IPS-18c (cell line): ENCODE measurements around the gene TMPRSS12.

Experiments used
- H3K4me3 ChIP-seq: 2 replicates; pipeline ENCODE4 v1.7.0; 2013; ENCODE audit warnings: low read depth, mild to moderate bottlenecking, low read length, moderate library complexity; ENCODE audit not compliant: insufficient read depth
- H3K9me3 ChIP-seq: one replicate; pipeline ENCODE4 v1.6.1; 2013; ENCODE audit warnings: mild to moderate bottlenecking, low read length, moderate library complexity; ENCODE audit not compliant: control insufficient read depth, insufficient read depth

The TMPRSS12 gene

DNA sequence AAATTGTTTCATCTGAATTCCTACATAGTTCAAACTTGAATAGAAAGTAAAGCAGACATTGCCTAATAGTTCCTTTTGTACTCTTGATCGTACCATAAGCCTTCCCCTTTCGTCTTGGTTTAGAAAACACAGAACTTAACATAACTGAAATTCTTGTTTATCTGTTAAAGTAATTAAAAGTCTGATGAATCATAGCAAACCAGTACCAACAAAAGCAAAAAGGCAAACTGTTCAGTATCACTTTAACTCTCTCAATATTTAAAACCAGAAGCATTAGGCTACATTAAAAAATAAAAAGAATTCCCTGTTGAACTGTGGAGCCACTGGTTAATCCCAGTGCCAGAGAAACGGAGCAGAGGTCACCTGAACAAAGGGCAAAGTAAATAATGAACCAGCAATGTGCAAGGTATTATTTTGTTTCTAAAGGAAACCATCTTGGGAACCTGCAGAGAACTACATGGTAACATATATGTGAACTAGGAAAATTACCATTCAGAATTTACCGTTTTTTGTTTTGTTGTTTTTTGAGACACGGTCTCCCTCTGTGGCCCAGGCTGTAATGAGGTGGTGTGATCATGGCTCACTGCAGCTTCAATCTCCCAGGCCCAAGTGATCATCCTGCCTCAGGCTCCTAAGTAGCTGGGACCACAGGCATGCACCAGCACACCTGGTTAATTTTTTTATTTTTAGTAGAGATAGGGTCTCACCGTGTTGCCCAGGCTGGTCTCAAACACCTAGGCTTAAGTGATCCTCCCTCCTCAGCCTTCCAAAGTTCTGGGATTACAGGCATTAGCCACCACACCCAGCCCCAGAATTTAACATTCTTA is 92.5 kb downstream of the TMPRSS12 start:
- Histone ChIP-seq H3K9me3 (no peaks in the 10 kb centered on the region), H3K4me3 (no peak overlapping the region)

GRCh38 chr12:50936821-50937530 is 94.2 kb downstream of the TMPRSS12 start:
- Histone ChIP-seq H3K4me3 (no peak overlapping the region), H3K9me3 (no peaks in the 10 kb centered on the region)
